ENCODE measurements around the gene UBAC2. TPM values are rescaled to one million over a fixed set of nuclear protein-coding genes. Genes with fewer than 3 reads are reported as not detected.

The UBAC2 gene
- total RNA-seq, 2 donors from 2014 or later = 72.7 to 80.4 TPM

GRCh38 chr13:99379856-99380801, 179.5 kb downstream of the UBAC2 start:
- H3K9me3 ChIP-seq (ENCODE audit: control insufficient read depth, low read length) = no peaks in the 10 kb centered on the region
- no peak overlapping the region for H3K27ac ChIP-seq (ENCODE audit: low read depth, low read length)
- DNase-seq = peak; percentile 37
- Mint-ChIP-seq H3K4me3 (no peak overlapping the region), H3K27ac (peak overlapping the region; percentile 30), H3K4me1 (peaks cover 8% of the 10 kb centered on the region), H3K9me3 (no peaks in the 10 kb centered on the region), H3K36me3 (ENCODE audit: low read depth) (peaks cover 27% of the 10 kb centered on the region), H3K27me3 (ENCODE audit: insufficient read depth) (no peaks in the 10 kb centered on the region)
- peaks cover 36% of the 10 kb centered on the region for H3K36me3 ChIP-seq (ENCODE audit: control insufficient read depth, insufficient read depth, low read length)
- no peaks in the 10 kb centered on the region for H3K27me3 ChIP-seq (ENCODE audit: control insufficient read depth, insufficient read depth, low read length, poor library complexity, severe bottlenecking)
- no peak overlapping the region for H3K9ac ChIP-seq (ENCODE audit: extremely low read depth, low read length, poor library complexity, severe bottlenecking)
- H3K4me1 ChIP-seq (ENCODE audit: control insufficient read depth, insufficient read depth, low read length) = no peaks in the 10 kb centered on the region
- no peak for TF ChIP-seq CTCF (conservative IDR thresholded peaks at IDR 0.05)
- 93 to 97% methylated on average over 14 to 16 of the region's 16 CpGs for WGBS, 2 experiments (ENCODE audit: insufficient coverage in 1 of 2, insufficient read length in 1 of 2)
- no peak overlapping the region for H3K4me3 ChIP-seq (ENCODE audit: low read length)

- Histone ChIP-seq H3K4me3 (ENCODE audit: low read length) (no peak overlapping the region), H3K9me3 (ENCODE audit: control insufficient read depth, low read length) (no peaks in the 10 kb centered on the region), H3K36me3 (ENCODE audit: control insufficient read depth, insufficient read depth, low read length) (peaks cover 36% of the 10 kb centered on the region), H3K27me3 (ENCODE audit: control insufficient read depth, insufficient read depth, low read length, poor library complexity, severe bottlenecking) (no peaks in the 10 kb centered on the region), H3K4me1 (ENCODE audit: control insufficient read depth, insufficient read depth, low read length) (no peaks in the 10 kb centered on the region), H3K9ac (ENCODE audit: extremely low read depth, low read length, poor library complexity, severe bottlenecking) (no peak overlapping the region), H3K27ac (ENCODE audit: low read depth, low read length) (no peak overlapping the region)
- Mint-ChIP-seq H3K36me3 (ENCODE audit: low read depth) (peaks cover 34% of the 10 kb centered on the region), H3K27ac (no peak overlapping the region), H3K4me3 (no peak overlapping the region), H3K27me3 (ENCODE audit: insufficient read depth) (no peaks in the 10 kb centered on the region), H3K4me1 (peaks cover 8% of the 10 kb centered on the region), H3K9me3 (no peaks in the 10 kb centered on the region)
- TF ChIP-seq CTCF (conservative IDR thresholded peaks at IDR 0.05) = no peak
- DNase-seq = peak; percentile 35
- WGBS, 2 experiments (ENCODE audit: insufficient coverage in 1 of 2, insufficient read length in 1 of 2) = 94 to 96% methylated on average over 12 to 15 of the region's 15 CpGs
Observed at GRCh38 chr13:99380921-99381645, 180.4 kb downstream of the UBAC2 start.

GRCh38 chr13:99381766-99382165, 181.1 kb downstream of the UBAC2 start:
- H3K9me3 Mint-ChIP-seq = no peaks in the 10 kb centered on the region
- no peak overlapping the region for H3K9ac ChIP-seq (ENCODE audit: extremely low read depth, low read length, poor library complexity, severe bottlenecking)
- no peak overlapping the region for H3K27ac Mint-ChIP-seq
- H3K4me1 ChIP-seq (ENCODE audit: control insufficient read depth, insufficient read depth, low read length) = no peaks in the 10 kb centered on the region
- no peak overlapping the region for H3K4me3 ChIP-seq (ENCODE audit: low read length)
- H3K36me3 Mint-ChIP-seq (ENCODE audit: low read depth) = peaks cover 35% of the 10 kb centered on the region
- no peak overlapping the region for H3K27ac ChIP-seq (ENCODE audit: low read depth, low read length)
- 78 to 86% methylated on average over 1 to 2 of the region's 2 CpGs for WGBS, 2 experiments (ENCODE audit: insufficient coverage in 1 of 2, insufficient read length in 1 of 2)
- no peaks in the 10 kb centered on the region for H3K27me3 ChIP-seq (ENCODE audit: control insufficient read depth, insufficient read depth, low read length, poor library complexity, severe bottlenecking)
- H3K4me3 Mint-ChIP-seq = no peak overlapping the region
- H3K4me1 Mint-ChIP-seq = peaks cover 10% of the 10 kb centered on the region
- no peaks in the 10 kb centered on the region for H3K27me3 Mint-ChIP-seq (ENCODE audit: insufficient read depth)
- H3K36me3 ChIP-seq (ENCODE audit: control insufficient read depth, insufficient read depth, low read length) = peaks cover 35% of the 10 kb centered on the region
- no peak for DNase-seq
- no peaks in the 10 kb centered on the region for H3K9me3 ChIP-seq (ENCODE audit: control insufficient read depth, low read length)
- TF ChIP-seq CTCF (conservative IDR thresholded peaks at IDR 0.05) = no peak
